ENCODE results near the gene KRT3. TPM values are rescaled to one million over a fixed set of nuclear protein-coding genes. Genes with fewer than 3 reads are reported as not detected.

Gene KRT3
- total and polyA plus RNA-seq, 10 of the 15 experiments (the other 5 are each of a cell fraction or from before 2014, with no cell fraction given), result not detected

DNA sequence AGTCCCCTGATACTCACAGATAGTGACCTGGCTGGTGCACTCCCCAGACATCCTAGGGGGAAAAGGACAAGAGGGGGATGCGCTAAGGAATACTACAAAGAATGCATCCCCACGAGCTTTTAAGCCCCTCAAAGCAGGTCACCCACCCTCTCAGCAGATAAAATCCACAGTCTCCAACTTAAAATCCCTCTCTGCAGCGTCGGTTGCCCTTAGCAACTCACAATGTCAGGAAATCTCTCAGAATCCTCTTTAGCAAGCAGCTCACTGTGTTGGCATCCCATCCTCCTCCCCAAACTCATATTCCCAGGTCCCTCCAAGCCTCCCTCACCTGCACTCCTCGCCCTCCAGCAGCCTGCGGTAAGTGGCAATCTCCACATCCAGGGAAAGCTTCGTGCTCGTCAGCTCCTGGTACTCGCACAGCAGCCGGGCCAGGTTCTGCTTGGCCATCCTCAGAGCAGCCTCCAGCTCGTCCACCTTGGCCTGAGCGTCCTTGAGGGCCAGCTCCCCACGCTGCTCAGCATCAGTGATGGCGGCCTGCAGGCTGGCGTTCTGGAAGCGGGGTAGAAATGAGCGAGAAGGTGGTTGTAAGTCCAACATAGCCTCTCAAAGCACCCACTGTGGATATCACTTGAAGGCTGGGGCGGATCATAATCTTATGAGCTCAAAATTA lies 43.7 kb upstream of the KRT3 start:
- FAIRE-seq, result no peak
- RAD21 ChIA-PET (ENCODE audit: unreplicated experiment), result no interaction called here

More for the DNA sequence above, 43.7 kb upstream of the KRT3 start:
- H3K4me3 ChIP-seq, result no peak overlapping the region
- WGBS (ENCODE audit: insufficient coverage, insufficient replicate concordance, low lambda C conversion rate, missing lambda C conversion rate), result 23% methylated on average over 18 of the region's 18 CpGs
- H4K20me1 ChIP-seq (ENCODE audit: control insufficient read depth, insufficient read depth), result no peaks in the 10 kb centered on the region
- intact Hi-C loops (cut with micrococcal nuclease; ENCODE audit: unreplicated experiment), result no loop called here
- H3K4me1 ChIP-seq (ENCODE audit: control insufficient read depth, insufficient read depth, low read length), result no peaks in the 10 kb centered on the region
- ChIA-PET CTCF (no interaction called here), SMC1A (ENCODE audit: uncharacterized antibody, unreplicated experiment) (interaction anchor here (1.3 kb wide), 1 partner anchor 80 kb away, joined by 3 read pairs; no protein-coding TSS in a partner anchor), POLR2A (no interaction called here)
- no peak overlapping the region for H2AFZ ChIP-seq (ENCODE audit: control insufficient read depth, low read depth, low read length)
- ATAC-seq (no peak), DNase-seq (ENCODE audit: low read depth, low spot score) (no peak)
- no peak overlapping the region for H3K27ac ChIP-seq (ENCODE audit: control insufficient read depth, insufficient read depth)
- peaks cover 5 to 7% of the 10 kb centered on the region in 2 experiments; a peak in 3 of 4 replicates for H3K27me3 ChIP-seq (replicated peaks in 1 of 2; ENCODE audit: control insufficient read depth in 2 of 2, insufficient read depth in 2 of 2, low read length in 1 of 2)
- no peaks in the 10 kb centered on the region for H3K36me3 ChIP-seq (ENCODE audit: control insufficient read depth in 2 of 2, insufficient read depth in 2 of 2, low read length in 1 of 2)
- H3K4me2 ChIP-seq (ENCODE audit: control insufficient read depth, insufficient read depth), result no peak overlapping the region
- H3K79me2 ChIP-seq (ENCODE audit: control insufficient read depth, insufficient read depth, low read length), result no peaks in the 10 kb centered on the region
- H3K9me3 ChIP-seq (replicated peaks; ENCODE audit: control insufficient read depth, insufficient read depth, low read length), result no peaks in the 10 kb centered on the region
- TF ChIP-seq JUNB (IDR thresholded peaks at IDR 0.05) (no peak), ZNF207 (IDR thresholded peaks at IDR 0.05; ENCODE audit: borderline replicate concordance) (no peak), HDAC6 (IDR thresholded peaks at IDR 0.05; ENCODE audit: unreplicated experiment) (no peak), ZBTB11 (CRISPR knock-in tag; IDR thresholded peaks at IDR 0.05) (no peak), ESRRA (IDR thresholded peaks at IDR 0.05; ENCODE audit: low read length) (no peak), MTA3 (IDR thresholded peaks at IDR 0.05; ENCODE audit: borderline replicate concordance, low read length) (no peak), SREBF1 (IDR thresholded peaks at IDR 0.05; ENCODE audit: low read length) (no peak), SREBF2 (IDR thresholded peaks at IDR 0.05; ENCODE audit: low read length) (no peak), SMAD1 (IDR thresholded peaks at IDR 0.05; ENCODE audit: low read depth, partially characterized antibody) (no peak), DPF2 (IDR thresholded peaks at IDR 0.05) (no peak), MEF2B (IDR thresholded peaks at IDR 0.05; ENCODE audit: partially characterized antibody, poor library complexity, severe bottlenecking) (no peak), HDAC2 (IDR thresholded peaks at IDR 0.05) (no peak), ZBED1 (IDR thresholded peaks at IDR 0.05; ENCODE audit: borderline replicate concordance) (no peak), TCF7 (IDR thresholded peaks at IDR 0.05; ENCODE audit: borderline replicate concordance) (no peak), FOXK2 (IDR thresholded peaks at IDR 0.05) (no peak), NFYA (IDR thresholded peaks at IDR 0.05; ENCODE audit: borderline replicate concordance, low read depth, low read length) (no peak)
- TF ChIP-seq, protein P1, sequence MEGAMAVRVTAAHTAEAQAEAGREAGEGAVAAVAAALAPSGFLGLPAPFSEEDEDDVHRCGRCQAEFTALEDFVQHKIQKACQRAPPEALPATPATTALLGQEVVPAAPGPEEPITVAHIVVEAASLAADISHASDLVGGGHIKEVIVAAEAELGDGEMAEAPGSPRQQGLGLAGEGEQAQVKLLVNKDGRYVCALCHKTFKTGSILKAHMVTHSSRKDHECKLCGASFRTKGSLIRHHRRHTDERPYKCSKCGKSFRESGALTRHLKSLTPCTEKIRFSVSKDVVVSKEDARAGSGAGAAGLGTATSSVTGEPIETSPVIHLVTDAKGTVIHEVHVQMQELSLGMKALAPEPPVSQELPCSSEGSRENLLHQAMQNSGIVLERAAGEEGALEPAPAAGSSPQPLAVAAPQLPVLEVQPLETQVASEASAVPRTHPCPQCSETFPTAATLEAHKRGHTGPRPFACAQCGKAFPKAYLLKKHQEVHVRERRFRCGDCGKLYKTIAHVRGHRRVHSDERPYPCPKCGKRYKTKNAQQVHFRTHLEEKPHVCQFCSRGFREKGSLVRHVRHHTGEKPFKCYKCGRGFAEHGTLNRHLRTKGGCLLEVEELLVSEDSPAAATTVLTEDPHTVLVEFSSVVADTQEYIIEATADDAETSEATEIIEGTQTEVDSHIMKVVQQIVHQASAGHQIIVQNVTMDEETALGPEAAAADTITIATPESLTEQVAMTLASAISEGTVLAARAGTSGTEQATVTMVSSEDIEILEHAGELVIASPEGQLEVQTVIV (IDR thresholded peaks at IDR 0.05; ENCODE audit: borderline replicate concordance, partially characterized antibody), result no peak
- no TSS peak for BruUV-seq (replicated peaks)
- in situ Hi-C loops (cut with MboI), result no loop called here
- H3K9ac ChIP-seq (ENCODE audit: control insufficient read depth, insufficient read depth, low read length), result no peak overlapping the region

All from GM12878 (cell line).